Measurements from ENCODE around the gene SIRT4.
A peak's percentile ranks its signal among the peaks of the same experiment; 100 is the strongest.

The SIRT4 gene

DNA sequence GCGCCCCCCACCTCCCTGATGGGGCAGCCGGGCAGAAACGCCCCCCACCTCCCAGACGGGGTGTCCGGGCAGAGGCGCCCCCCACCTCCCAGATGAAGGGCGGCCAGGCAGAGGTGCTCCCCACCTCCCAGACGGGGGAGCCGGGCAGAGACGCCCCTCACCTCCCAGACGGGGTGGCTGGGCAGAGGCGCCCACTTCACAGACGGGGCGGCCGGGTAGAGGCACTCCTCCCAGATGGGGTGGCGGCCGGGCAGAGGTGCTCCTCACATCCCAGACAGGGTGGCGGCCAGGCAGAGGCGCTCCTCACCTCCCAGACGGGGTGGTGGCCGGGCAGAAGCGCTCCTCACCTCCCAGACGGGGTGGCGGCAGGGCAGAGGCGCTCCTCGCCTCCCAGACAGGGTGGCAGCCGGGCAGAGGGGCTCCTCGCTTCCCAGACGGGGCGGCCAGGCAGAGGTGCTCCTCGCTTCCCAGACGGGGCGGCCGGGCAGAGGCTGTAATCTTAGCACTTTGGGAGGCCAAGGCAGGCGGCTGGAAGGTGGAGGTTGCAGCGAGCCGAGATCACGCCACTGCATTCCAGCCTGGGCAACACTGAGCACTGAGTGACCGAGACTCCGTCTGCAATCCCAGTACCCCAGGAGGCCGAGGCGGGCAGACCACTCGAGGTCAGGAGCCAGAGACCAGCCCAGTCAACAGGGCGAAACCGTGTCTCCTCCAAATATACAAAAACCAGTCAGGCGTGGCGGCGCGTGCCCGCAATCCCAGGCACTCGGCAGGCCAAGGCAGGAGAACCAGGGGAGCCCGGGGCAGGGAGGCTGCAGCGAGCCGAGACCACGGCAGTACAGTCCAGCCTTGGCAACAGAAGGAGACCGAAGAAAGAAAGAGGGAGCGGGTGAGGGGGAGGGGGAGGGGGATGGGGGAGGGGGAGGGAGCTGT lies 23.7 kb upstream of the SIRT4 start:
- DNase-seq (ENCODE audit: low spot score), result no peak

- DNase-seq (ENCODE audit: low spot score), result no peak
These were observed 18.8 kb upstream of the SIRT4 start for GRCh38 chr12:120283318-120283717.

- no peak for DNase-seq (ENCODE audit: low spot score)
These were observed 17.7 kb upstream of the SIRT4 start for GRCh38 chr12:120284381-120284780.

DNA sequence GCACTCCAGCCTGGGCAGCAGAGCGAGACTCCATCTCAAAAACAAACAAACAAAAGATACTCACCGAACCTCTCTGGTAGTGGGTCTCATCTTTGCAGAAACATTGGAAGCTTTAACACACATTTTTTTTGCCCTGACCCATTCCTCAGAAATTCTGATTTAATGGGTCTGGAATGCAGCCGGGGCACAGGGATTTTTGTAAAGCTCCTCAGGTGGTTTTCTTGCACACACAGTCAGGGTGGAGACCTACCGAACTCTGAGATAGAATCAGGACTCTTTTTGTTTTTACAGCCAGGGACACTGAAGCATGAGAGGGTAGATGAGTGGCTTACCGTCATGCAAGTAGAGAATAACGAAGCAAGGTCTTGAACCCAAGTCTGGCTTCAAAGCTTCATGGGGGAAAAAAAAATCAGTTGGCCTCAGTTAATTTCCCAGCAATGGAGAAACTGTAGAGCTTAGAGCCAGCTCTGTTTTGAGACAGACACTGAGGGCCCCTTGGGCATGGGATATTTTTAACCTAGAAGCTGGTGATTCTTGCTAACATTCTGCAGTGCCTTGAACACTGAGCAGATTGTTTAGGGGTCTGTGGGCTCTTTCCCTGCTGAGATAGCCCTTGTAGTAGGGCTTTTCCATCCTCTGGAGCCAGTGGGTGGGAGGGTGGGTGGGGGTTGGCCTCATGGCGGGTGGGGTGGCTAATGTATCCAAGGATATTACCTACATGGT lies 15.2 kb upstream of the SIRT4 start:
- DNase-seq (ENCODE audit: low spot score), result no peak

- DNase-seq (ENCODE audit: low spot score), result no peak
These were observed 14.6 kb upstream of the SIRT4 start for GRCh38 chr12:120287491-120287890.

DNA sequence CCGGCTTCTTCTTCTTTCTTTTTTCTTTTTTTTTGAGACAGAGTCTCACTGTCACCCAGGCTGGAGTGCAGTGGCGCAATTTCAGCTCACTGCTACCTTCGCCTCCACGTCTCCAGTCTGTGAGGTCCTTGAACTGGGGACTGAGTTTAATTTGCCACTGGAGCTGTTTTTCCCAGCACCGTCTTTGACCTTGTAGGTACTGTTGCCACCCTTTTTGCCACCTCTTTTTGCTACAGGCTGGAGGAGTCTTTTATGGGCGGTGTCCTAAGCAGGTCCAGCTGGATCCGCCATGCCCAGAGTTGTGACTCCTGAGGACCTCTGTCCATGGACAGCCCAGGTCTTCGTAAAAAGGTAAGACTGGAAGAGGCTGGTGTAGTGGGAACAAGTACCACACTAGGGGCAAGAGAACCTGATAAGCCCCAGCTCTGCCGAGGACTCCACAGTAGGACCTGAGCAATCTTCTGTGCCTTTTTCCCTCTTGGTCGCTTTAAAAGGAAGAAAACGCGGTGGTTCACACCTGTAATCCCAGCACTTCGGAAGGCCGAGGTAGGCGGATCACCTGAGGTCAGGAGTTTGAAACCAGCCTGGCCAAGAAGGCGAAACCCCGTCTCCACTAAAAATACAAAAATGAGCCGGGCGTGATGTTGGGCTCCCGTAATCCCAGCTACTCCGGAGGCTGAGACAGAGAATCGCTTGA lies 11.4 kb upstream of the SIRT4 start:
- DNase-seq (ENCODE audit: low spot score), result no peak

- peak; percentile 68 for DNase-seq (ENCODE audit: low spot score)
These were observed 9.8 kb upstream of the SIRT4 start for GRCh38 chr12:120292411-120292660.

DNA sequence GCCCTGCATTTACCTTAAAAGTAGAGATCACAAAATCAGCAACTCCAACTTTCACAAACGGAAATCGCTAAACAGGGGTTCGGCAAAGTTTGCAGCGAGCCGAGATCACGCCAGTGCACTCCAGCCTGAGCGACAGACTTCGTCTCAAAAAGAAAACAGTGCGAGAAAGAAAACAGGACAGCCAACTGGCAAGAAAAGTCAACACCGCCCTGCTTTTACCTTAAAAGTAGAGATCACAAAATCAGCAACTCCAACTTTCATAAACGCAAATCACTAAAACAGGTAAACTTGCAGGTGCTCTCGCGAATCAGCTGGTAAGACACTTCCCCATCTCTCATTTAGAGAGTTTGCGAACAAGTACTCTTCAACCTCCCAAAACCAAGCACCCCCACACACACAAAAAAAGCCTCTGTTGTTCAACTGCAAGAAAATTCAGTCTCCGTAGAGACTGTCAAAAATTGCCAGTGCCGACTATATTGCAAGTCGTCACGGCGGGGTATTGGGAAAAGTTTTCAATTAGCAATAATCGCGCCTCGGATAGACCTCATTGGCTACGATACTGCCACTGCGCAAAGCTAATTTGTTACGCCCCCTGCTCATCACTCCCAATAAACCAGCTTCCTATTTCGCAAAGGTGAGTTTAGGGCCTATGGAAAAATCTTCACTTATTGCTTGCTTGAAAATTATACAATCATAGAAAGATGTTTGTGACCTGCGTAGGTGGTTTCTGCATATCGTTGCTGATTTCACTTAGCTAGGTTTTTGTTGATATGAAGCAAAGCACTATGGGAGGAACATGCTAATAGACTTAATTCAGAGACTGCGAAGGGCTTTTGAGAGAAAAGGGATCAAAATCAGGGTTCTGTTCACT lies 9.2 kb upstream of the SIRT4 start, which contains the start of gene RNU4-1:
RNU4-1 (minus strand) TSS at position 577 of the 871 bp plus-strand sequence.
- DNase-seq (ENCODE audit: low spot score), result peak; percentile 82

DNA sequence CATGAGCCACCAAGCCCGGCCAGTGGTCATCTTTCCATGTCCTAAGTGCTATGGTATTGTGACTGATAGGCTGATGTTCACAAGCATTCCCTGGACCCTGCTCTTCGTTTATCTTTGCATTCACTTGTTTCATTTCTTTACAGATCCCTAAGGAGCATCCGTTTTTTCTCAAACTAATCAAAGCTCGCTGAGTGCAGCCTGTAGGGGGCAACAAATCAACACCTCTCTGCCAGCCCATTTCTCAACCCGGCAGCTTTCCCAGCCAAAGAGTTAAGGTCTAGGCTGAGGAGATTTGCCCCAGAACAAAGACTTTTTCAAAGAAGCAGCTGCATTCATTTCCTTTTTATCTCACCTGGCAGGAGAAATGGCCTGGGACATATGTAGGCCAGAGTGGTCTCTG lies 12.1 kb downstream of the SIRT4 start:
- no peak for DNase-seq (ENCODE audit: low spot score)

- DNase-seq (ENCODE audit: low spot score), result no peak
These were observed 14.7 kb downstream of the SIRT4 start for GRCh38 chr12:120316798-120317223.

GRCh38 chr12:120317224-120318105 lies 15.3 kb downstream of the SIRT4 start:
- DNase-seq (ENCODE audit: low spot score), result peak; percentile 97

GRCh38 chr12:120321382-120322202 lies 19.5 kb downstream of the SIRT4 start:
- no peak for DNase-seq (ENCODE audit: low spot score)

- no peak for DNase-seq (ENCODE audit: low spot score)
These were observed 21.7 kb downstream of the SIRT4 start for GRCh38 chr12:120323772-120324171.

DNA sequence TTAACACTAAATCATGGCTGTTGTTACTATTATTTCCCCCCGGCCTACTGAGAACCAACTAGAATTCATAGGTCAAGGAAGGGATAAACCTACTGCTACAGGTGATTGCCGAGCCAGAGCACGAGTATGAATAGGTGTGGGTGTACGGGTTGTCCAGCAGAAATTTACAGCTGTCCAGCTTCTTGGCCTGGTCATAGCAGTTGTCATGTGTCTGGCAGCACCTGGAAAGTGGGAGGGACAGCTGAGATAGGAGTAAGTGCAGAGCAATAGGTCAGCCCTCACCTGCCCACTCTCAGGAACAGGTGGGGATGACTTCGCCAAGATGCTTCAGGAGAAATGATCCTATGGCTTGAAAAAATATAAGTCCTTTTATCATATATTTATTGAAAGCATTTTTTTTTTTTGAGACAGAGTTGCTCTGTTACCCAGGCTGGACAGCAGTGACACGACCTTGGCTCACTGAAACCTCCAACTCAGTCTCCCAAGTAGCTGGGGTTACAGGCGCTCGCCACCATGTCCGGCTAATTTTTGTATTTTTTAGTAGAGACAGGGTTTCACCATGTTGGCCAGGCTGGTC lies 22.8 kb downstream of the SIRT4 start:
- no peak for DNase-seq (ENCODE audit: low spot score)

- no peak for DNase-seq (ENCODE audit: low spot score)
These were observed 25.5 kb downstream of the SIRT4 start, which contains the start of gene PLA2G1B for GRCh38 chr12:120327593-120327992. Gene PLA2G1B, minus strand, starts transcription at chr12:120327779. Its CDS starts 26 bp downstream, at chr12:120327753.

DNA sequence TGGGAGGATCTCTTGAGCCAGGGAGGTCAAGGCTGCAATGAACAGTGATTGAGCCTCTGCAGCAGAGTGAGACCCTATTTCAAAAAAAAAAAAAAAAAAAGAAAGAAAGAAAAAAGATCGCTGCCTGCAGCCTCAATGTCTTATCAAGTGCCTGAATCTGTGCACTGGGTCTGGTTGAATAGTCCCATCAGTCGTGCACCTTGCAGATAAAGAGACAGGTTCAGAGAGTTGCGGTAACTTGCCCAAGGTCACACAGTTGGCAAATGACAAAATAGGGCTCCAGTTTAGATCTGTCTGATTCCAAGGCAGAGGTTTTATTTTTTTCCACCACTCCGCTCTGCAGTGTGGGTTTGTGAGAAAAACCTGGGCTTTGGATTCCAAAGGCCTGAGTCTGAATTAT lies 26.1 kb downstream of the SIRT4 start:
- DNase-seq (ENCODE audit: low spot score), result no peak

DNA sequence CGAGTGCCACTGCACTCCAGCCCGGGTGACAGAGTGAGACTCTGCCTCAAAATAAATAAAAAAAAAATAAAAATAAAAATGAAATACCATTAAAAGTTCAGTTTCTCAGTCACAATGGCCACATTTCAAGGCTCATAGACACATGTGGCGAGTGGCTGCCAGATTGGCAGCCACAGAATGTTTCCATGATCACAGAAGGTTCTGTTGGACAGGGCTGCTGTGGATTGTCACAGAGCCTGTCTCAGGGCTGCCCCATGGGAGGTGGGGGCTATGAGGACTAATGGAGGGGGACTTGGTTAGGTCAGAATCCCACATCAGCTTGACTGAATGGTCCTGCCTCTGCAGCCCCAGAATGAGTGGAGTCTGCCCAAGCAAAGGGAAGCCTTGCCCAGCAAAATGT lies 29.3 kb downstream of the SIRT4 start:
- no peak for DNase-seq (ENCODE audit: low spot score)

DNA sequence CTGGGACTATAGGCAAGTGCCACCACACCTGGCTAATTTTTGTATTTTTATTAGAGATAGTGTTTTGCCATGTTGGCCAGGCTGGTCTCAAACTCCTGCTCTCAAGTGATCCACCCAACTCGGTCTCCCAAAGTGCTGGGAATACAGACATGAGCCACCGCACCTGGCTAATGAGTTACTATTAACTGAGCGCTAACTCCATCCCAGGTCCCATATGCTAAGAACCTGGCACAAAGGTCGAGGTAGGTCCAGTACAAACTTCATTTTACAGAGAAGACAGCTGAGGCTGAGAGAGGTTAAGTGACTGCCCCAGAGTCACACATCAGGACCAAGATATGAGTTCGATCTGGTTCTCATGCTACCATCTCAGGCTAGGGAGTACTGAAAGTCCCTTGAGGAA lies 29.9 kb downstream of the SIRT4 start:
- no peak for DNase-seq (ENCODE audit: low spot score)

DNA sequence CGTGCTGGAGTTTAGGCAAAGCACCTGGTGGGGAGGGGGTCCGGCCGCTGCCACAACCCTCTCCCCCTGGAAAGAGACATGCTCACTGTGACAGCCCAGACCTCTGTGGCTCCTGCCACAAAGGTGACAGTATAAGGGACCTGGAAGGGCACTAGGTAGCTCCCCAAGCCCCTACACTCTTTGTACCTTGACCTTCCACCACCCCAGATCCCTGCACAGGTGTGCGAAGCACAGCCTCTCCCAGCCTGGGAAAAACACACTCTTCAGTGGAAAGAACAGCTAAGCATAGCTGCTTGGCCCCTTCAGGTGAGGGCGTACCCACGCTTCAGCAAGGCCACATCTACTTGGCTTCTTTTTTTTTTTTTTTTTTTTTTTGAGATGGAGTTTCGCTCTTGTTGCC lies 30.4 kb downstream of the SIRT4 start:
- no peak for DNase-seq (ENCODE audit: low spot score)
